GM23338 (cell line): Measurements from ENCODE around the gene IRF2. TPM values are rescaled to one million over a fixed set of nuclear protein-coding genes. Genes with fewer than 3 reads are reported as not detected.

Source experiments
- ATAC-seq: fragments of 200-7000 bp; cut with Tn5 transposase; 3 replicates; pipeline ENCODE4 v1.9.1; 2020
- DNase-seq: peaks from one replicate; pipeline ENCODE4 v3.0.0-alpha.2; 2015; ENCODE audit warnings: low spot score
- H2AFZ ChIP-seq: fragments of 200-600 bp; sonication (generic); 2 replicates; pipeline ENCODE4 v1.8.0; 2016; ENCODE audit warnings: antibody characterized with exemption, mild to moderate bottlenecking, moderate library complexity
- H3F3A ChIP-seq: fragments of 200-600 bp; sonication (generic); replicated peaks from 2 replicates; pipeline ENCODE4 v1.8.0; 2017; ENCODE audit warnings: antibody characterized with exemption, mixed run types, low read depth
- H3K27ac ChIP-seq: fragments of 200-600 bp; sonication (generic); 2 replicates; pipeline ENCODE4 v1.6.1; 2016; ENCODE audit warnings: low read depth
- H3K27me3 ChIP-seq: fragments of 200-600 bp; sonication (generic); 2 replicates; pipeline ENCODE4 v1.8.0; 2016; ENCODE audit warnings: mild to moderate bottlenecking, mixed run types, moderate library complexity; ENCODE audit not compliant: insufficient read depth
- H3K36me3 ChIP-seq: fragments of 200-600 bp; sonication (generic); 2 replicates; pipeline ENCODE4 v1.8.0; 2016; ENCODE audit warnings: mild to moderate bottlenecking; ENCODE audit not compliant: insufficient read depth
- H3K4me1 ChIP-seq: fragments of 200-600 bp; sonication (generic); 2 replicates; pipeline ENCODE4 v1.8.0; 2016; ENCODE audit warnings: mild to moderate bottlenecking, moderate library complexity; ENCODE audit not compliant: insufficient read depth
- H3K4me2 ChIP-seq: fragments of 200-600 bp; sonication (generic); 2 replicates; pipeline ENCODE4 v1.7.1; 2017; ENCODE audit warnings: mixed run types
- H3K4me3 ChIP-seq: fragments of 200-600 bp; sonication (generic); 2 replicates; pipeline ENCODE4 v1.6.1; 2016; ENCODE audit warnings: mixed run types
- H3K79me2 ChIP-seq: fragments of 200-600 bp; sonication (generic); replicated peaks from 2 replicates; pipeline ENCODE4 v1.8.0; 2017; ENCODE audit warnings: mild to moderate bottlenecking; ENCODE audit not compliant: insufficient read depth
- H3K9me2 ChIP-seq: fragments of 200-600 bp; sonication (generic); 2 replicates; pipeline ENCODE4 v1.8.0; 2017; ENCODE audit not compliant: insufficient read depth
- H4K20me1 ChIP-seq: fragments of 200-600 bp; sonication (generic); replicated peaks from 2 replicates; pipeline ENCODE4 v1.8.0; 2017; ENCODE audit warnings: mild to moderate bottlenecking; ENCODE audit not compliant: insufficient read depth
- H3K27ac Mint-ChIP-seq: 2 replicates; pipeline ENCODE4 v1.8.0; 2020; ENCODE audit warnings: inconsistent platforms, mild to moderate bottlenecking, moderate library complexity, mixed read lengths
- H3K27me3 Mint-ChIP-seq: 3 replicates; pipeline ENCODE4 v1.8.0; 2022; ENCODE audit warnings: low read depth, mild to moderate bottlenecking, moderate library complexity, mixed read lengths, inconsistent platforms; ENCODE audit not compliant: insufficient read depth, poor library complexity
- H3K36me3 Mint-ChIP-seq: 3 replicates; pipeline ENCODE4 v1.8.0; 2021; ENCODE audit warnings: low read depth, mild to moderate bottlenecking, inconsistent platforms, moderate library complexity, mixed read lengths
- H3K4me1 Mint-ChIP-seq: 3 replicates; pipeline ENCODE4 v1.8.0; 2020; ENCODE audit warnings: mild to moderate bottlenecking, inconsistent platforms, mixed read lengths
- H3K4me3 Mint-ChIP-seq: 3 replicates; pipeline ENCODE4 v1.8.0; 2021; ENCODE audit warnings: moderate library complexity, mild to moderate bottlenecking, inconsistent platforms, mixed read lengths
- H3K9me3 Mint-ChIP-seq: 3 replicates; pipeline ENCODE4 v1.8.0; 2020; ENCODE audit warnings: moderate library complexity, mild to moderate bottlenecking, inconsistent platforms, mixed read lengths
- CREB1 ChIP-seq: fragments of 250-450 bp; sonication (Bioruptor Pico); IDR thresholded peaks from 2 replicates; pipeline ENCODE4 v1.5.0; 2020; ENCODE audit warnings: low read depth, mild to moderate bottlenecking, moderate library complexity
- CTCF ChIP-seq, 2 experiments: fragments of 200-600 bp in 1 of 2; sonication (generic) in 1 of 2; conservative IDR thresholded peaks; 2 replicates each; pipeline versions ENCODE4 v1.5.1 to v1.6.1; 2016 to 2017; ENCODE audit warnings: antibody characterized with exemption in 2 of 2, low read depth in 2 of 2, mild to moderate bottlenecking in 2 of 2, moderate library complexity in 1 of 2
- ETS1 ChIP-seq: IDR thresholded peaks from 2 replicates; pipeline ENCODE4 v1.6.1; 2016; ENCODE audit warnings: antibody characterized with exemption
- EZH2 ChIP-seq: fragments of 200-600 bp; sonication (generic); IDR thresholded peaks from one replicate; pipeline ENCODE4 v1.8.0; 2017; ENCODE audit warnings: antibody characterized with exemption, mild to moderate bottlenecking, low read depth; ENCODE audit not compliant: unreplicated experiment
- EZH2phosphoT487 ChIP-seq: fragments of 200-600 bp; sonication (generic); IDR thresholded peaks from one replicate; pipeline ENCODE4 v1.8.1; 2018; ENCODE audit warnings: antibody characterized with exemption; ENCODE audit not compliant: unreplicated experiment
- JUNB ChIP-seq: IDR thresholded peaks from one replicate; pipeline ENCODE4 v1.6.1; 2016; ENCODE audit warnings: antibody characterized with exemption; ENCODE audit not compliant: unreplicated experiment
- NANOG ChIP-seq: IDR thresholded peaks from 2 replicates; pipeline ENCODE4 v1.6.1; 2016; ENCODE audit warnings: antibody characterized with exemption, borderline replicate concordance
- POLR2AphosphoS5 ChIP-seq: IDR thresholded peaks from 2 replicates; pipeline ENCODE4 v1.6.1; 2016; ENCODE audit warnings: antibody characterized with exemption, low read depth
- REST ChIP-seq: IDR thresholded peaks from one replicate; pipeline ENCODE4 v1.6.1; 2018; ENCODE audit warnings: antibody characterized with exemption; ENCODE audit not compliant: unreplicated experiment
- STAT1 ChIP-seq: IDR thresholded peaks from one replicate; pipeline ENCODE4 v1.6.1; 2016; ENCODE audit warnings: antibody characterized with exemption; ENCODE audit not compliant: unreplicated experiment
- ZNF114 ChIP-seq: fragments of 250-450 bp; sonication (Bioruptor Pico); IDR thresholded peaks from 2 replicates; pipeline ENCODE4 v1.5.0; 2020; ENCODE audit warnings: mild to moderate bottlenecking, moderate library complexity
- ZNF331 ChIP-seq: fragments of 250-450 bp; sonication (Bioruptor Pico); IDR thresholded peaks from 2 replicates; pipeline ENCODE4 v1.5.0; 2020; ENCODE audit warnings: low read depth, mild to moderate bottlenecking, moderate library complexity
- ZNF462 ChIP-seq: fragments of 250-450 bp; sonication (Bioruptor Pico); IDR thresholded peaks from 2 replicates; pipeline ENCODE4 v1.5.0; 2020; ENCODE audit warnings: mild to moderate bottlenecking, moderate library complexity
- polyA plus RNA-seq: library from polyadenylated mRNA; unstranded; fragments of >200 nt; fragmentation: Nextera tagmentation; extraction: Ambion mirVana; gene quantifications from 2 replicates; pipeline ENCODE4 v1.2.1, GENCODE V29; 2016
- total RNA-seq: library from RNA; depleted of rRNA; stranded (reverse); fragments of >200 nt; shearing (Covaris generic); gene quantifications from 2 replicates; pipeline ENCODE4 v1.2.3, GENCODE V29; 2014

IRF2 gene
- total and polyA plus RNA-seq, 2 experiments from 2014 or later = 14.7 to 15.0 TPM

GRCh38 chr4:184479516-184479950 is 5.2 kb upstream of the IRF2 start:
- no peak for ATAC-seq

More at GRCh38 chr4:184479516-184479950, 5.2 kb upstream of the IRF2 start:
- peaks cover 13% of the 10 kb centered on the region for H3K9me3 Mint-ChIP-seq
- peaks cover 11% of the 10 kb centered on the region for H3K79me2 ChIP-seq
- DNase-seq = no peak
- 0 out of 2 replicates have a peak, but pooled peaks cover 5% of the 10 kb centered on the region for H3F3A ChIP-seq
- TF ChIP-seq ZNF114 (no peak), ETS1 (no peak), STAT1 (no peak), ZNF331 (CRISPR knock-in tag) (no peak), REST (no peak), CTCF (conservative IDR thresholded peaks at IDR 0.05; ENCODE audit: low read depth in 2 of 2) (no peak), JUNB (no peak), EZH2 (no peak), CREB1 (CRISPR knock-in tag) (no peak), ZNF462 (no peak), POLR2AphosphoS5 (no peak), EZH2phosphoT487 (no peak), NANOG (no peak)
- no peak overlapping the region for H3K4me3 ChIP-seq
- H3K4me2 ChIP-seq = no peak overlapping the region
- no peak overlapping the region for H3K27ac ChIP-seq
- no peak overlapping the region for H3K27ac Mint-ChIP-seq
- H3K9me2 ChIP-seq = peaks cover 4% of the 10 kb centered on the region
- peaks cover 22% of the 10 kb centered on the region for H3K4me1 ChIP-seq
- peaks cover 18% of the 10 kb centered on the region for H3K4me1 Mint-ChIP-seq
- H4K20me1 ChIP-seq = no peaks in the 10 kb centered on the region
- no peak overlapping the region for H2AFZ ChIP-seq
- peaks cover 4% of the 10 kb centered on the region for H3K27me3 Mint-ChIP-seq
- H3K36me3 ChIP-seq = peaks cover 4% of the 10 kb centered on the region; the same call in 1 of the 2 replicates
- H3K36me3 Mint-ChIP-seq = peaks cover 8% of the 10 kb centered on the region; the same call in 2 of the 3 replicates
- no peaks in the 10 kb centered on the region for H3K27me3 ChIP-seq
- H3K4me3 Mint-ChIP-seq = no peak overlapping the region
